H1 (cell line): ENCODE data around the gene KMT2E. TPM values are rescaled to one million over a fixed set of nuclear protein-coding genes. Genes with fewer than 3 reads are reported as not detected.

Experiments used
- CTCF ChIA-PET: fragments of 300-600 bp; sonication (Branson Sonifier 250); formaldehyde crosslinking; loops from one replicate; lab custom pipeline; 2021; ENCODE audit not compliant: partially characterized antibody; lab: Charles Lee
- POLR2A ChIA-PET: fragments of 300-600 bp; sonication (Branson Sonifier 250); formaldehyde crosslinking; loops from one replicate; lab custom pipeline; 2021; ENCODE audit warnings: inconsistent platforms; ENCODE audit not compliant: partially characterized antibody; lab: Charles Lee
- DNase-seq, 2 experiments: peaks; one replicate each; pipeline versions ENCODE4 v3.0.0 to v3.0.0-alpha.2; 2010 to 2022; ENCODE audit warnings: low spot score in 2 of 2, low read depth in 1 of 2, mixed read lengths in 1 of 2
- FAIRE-seq: peaks from 2 replicates; lab custom pipeline; 2011; peaks lifted over from hg19 to GRCh38; lab: Jason Lieb, UNC
- H2AFZ ChIP-seq: 2 replicates; pipeline ENCODE4 v1.8.1; 2012; ENCODE audit warnings: low read length, inconsistent platforms
- H2AK5ac ChIP-seq: 2 replicates; pipeline ENCODE4 v1.6.1; 2013; ENCODE audit warnings: low read depth, low read length
- H2BK120ac ChIP-seq: replicated peaks from 2 replicates; pipeline ENCODE3; 2013; ENCODE audit warnings: low read depth, low read length, inconsistent platforms
- H2BK12ac ChIP-seq: 2 replicates; pipeline ENCODE4 v1.6.1; 2013; ENCODE audit warnings: low read depth, low read length
- H2BK15ac ChIP-seq: 2 replicates; pipeline ENCODE4 v1.6.1; 2013; ENCODE audit warnings: low read length
- H2BK20ac ChIP-seq: 2 replicates; pipeline ENCODE4 v1.6.1; 2013; ENCODE audit warnings: low read length
- H2BK5ac ChIP-seq: 2 replicates; pipeline ENCODE4 v1.6.1; 2013; ENCODE audit warnings: low read depth, low read length
- H3K14ac ChIP-seq: 2 replicates; pipeline ENCODE4 v1.6.1; 2013; ENCODE audit warnings: inconsistent platforms; ENCODE audit not compliant: insufficient read length
- H3K18ac ChIP-seq: 2 replicates; pipeline ENCODE4 v1.6.1; 2013; ENCODE audit warnings: low read length; ENCODE audit errors: extremely low read depth
- H3K23ac ChIP-seq: 2 replicates; pipeline ENCODE4 v1.6.1; 2013; ENCODE audit warnings: inconsistent platforms; ENCODE audit not compliant: insufficient read length
- H3K23me2 ChIP-seq: 2 replicates; pipeline ENCODE4 v1.6.1; 2013; ENCODE audit warnings: low read depth, low read length
- H3K27ac ChIP-seq: 2 replicates; pipeline ENCODE4 v1.6.1; 2011; ENCODE audit warnings: low read depth, low read length, inconsistent platforms
- H3K27me3 ChIP-seq, 4 experiments: replicated peaks in 1 of 4; 1 replicate in 1 of 4; 2 replicates in 3 of 4; pipeline versions ENCODE4 v1.6.1 to v1.8.1; 2011 to 2013; ENCODE audit warnings: low read length in 3 of 4, mild to moderate bottlenecking in 3 of 4, inconsistent platforms in 2 of 4, mixed read lengths in 2 of 4, moderate library complexity in 1 of 4; ENCODE audit not compliant: control insufficient read depth in 3 of 4, insufficient read depth in 3 of 4; ENCODE audit errors: extremely low read depth in 1 of 4
- H3K36me3 ChIP-seq, 4 experiments: 2 replicates each; pipeline versions ENCODE4 v1.6.1 to v1.8.1; 2011 to 2013; ENCODE audit warnings: mild to moderate bottlenecking in 4 of 4, low read length in 3 of 4, moderate library complexity in 2 of 4, control low read depth in 1 of 4, inconsistent platforms in 1 of 4; ENCODE audit not compliant: insufficient read depth in 4 of 4, control insufficient read depth in 2 of 4
- H3K4ac ChIP-seq: replicated peaks from 2 replicates; pipeline ENCODE3; 2013; ENCODE audit warnings: low read length, low read depth, mixed read lengths, inconsistent platforms; ENCODE audit not compliant: insufficient read length
- H3K4me1 ChIP-seq, 4 experiments: replicated peaks in 1 of 4; 1 replicate in 1 of 4; 2 replicates in 3 of 4; pipeline versions ENCODE4 v1.6.1 to v1.8.1; 2011 to 2013; ENCODE audit warnings: low read length in 3 of 4, inconsistent platforms in 2 of 4, mixed read lengths in 1 of 4; ENCODE audit not compliant: insufficient read depth in 4 of 4, control insufficient read depth in 3 of 4
- H3K4me2 ChIP-seq, 2 experiments: 2 replicates each; pipeline versions ENCODE4 v1.6.1 to v1.8.1; 2011 to 2013; ENCODE audit warnings: low read depth in 2 of 2, low read length in 2 of 2, control low read depth in 1 of 2, inconsistent platforms in 1 of 2, mild to moderate bottlenecking in 1 of 2; ENCODE audit not compliant: insufficient read depth in 1 of 2
- H3K4me3 ChIP-seq, 4 experiments: fragments of 200-600, 300-600 bp in 1 of 4; sonication (generic), shearing (Covaris generic), sonication (Bioruptor Twin) in 1 of 4; 2 replicates each; pipeline versions ENCODE4 v1.5.1 to v1.8.1; 2011 to 2016; ENCODE audit warnings: low read length in 4 of 4, low read depth in 3 of 4, control low read depth in 2 of 4, inconsistent platforms in 2 of 4, mild to moderate bottlenecking in 2 of 4, mixed read lengths in 1 of 4, moderate library complexity in 1 of 4; ENCODE audit not compliant: insufficient read depth in 2 of 4; ENCODE audit errors: extremely low read depth in 1 of 4
- H3K56ac ChIP-seq: replicated peaks from 2 replicates; pipeline ENCODE3; 2013; ENCODE audit warnings: low read depth, mild to moderate bottlenecking, mixed read lengths, low read length, inconsistent platforms; ENCODE audit not compliant: insufficient read length
- H3K79me1 ChIP-seq: 2 replicates; pipeline ENCODE4 v1.6.1; 2013; ENCODE audit warnings: low read depth, low read length, control low read depth
- H3K79me2 ChIP-seq, 2 experiments: 2 replicates each; pipeline versions ENCODE4 v1.6.1 to v1.8.1; 2012 to 2013; ENCODE audit warnings: low read length in 2 of 2, mild to moderate bottlenecking in 2 of 2, inconsistent platforms in 1 of 2; ENCODE audit not compliant: insufficient read depth in 2 of 2, control insufficient read depth in 1 of 2
- H3K9ac ChIP-seq, 4 experiments: replicated peaks in 1 of 4; 1 replicate in 1 of 4; 2 replicates in 3 of 4; pipeline versions ENCODE4 v1.6.1 to v1.8.1; 2011 to 2013; ENCODE audit warnings: low read depth in 3 of 4, low read length in 3 of 4, control low read depth in 2 of 4, mild to moderate bottlenecking in 2 of 4, moderate library complexity in 2 of 4, inconsistent platforms in 1 of 4; ENCODE audit errors: extremely low read depth in 1 of 4
- H3K9me3 ChIP-seq, 2 experiments: 2 replicates each; pipeline versions ENCODE4 v1.6.1 to v1.8.1; 2012 to 2013; ENCODE audit warnings: mild to moderate bottlenecking in 2 of 2, moderate library complexity in 2 of 2, control low read depth in 1 of 2, inconsistent platforms in 1 of 2, low read depth in 1 of 2, low read length in 1 of 2, mixed read lengths in 1 of 2; ENCODE audit not compliant: insufficient read depth in 2 of 2
- H4K20me1 ChIP-seq, 2 experiments: replicated peaks in 1 of 2; 2 replicates each; pipeline versions ENCODE3 to v1.8.1; 2011 to 2013; ENCODE audit warnings: inconsistent platforms in 2 of 2, low read length in 2 of 2, mild to moderate bottlenecking in 1 of 2; ENCODE audit not compliant: insufficient read depth in 2 of 2, control insufficient read depth in 1 of 2
- H4K5ac ChIP-seq: 2 replicates; pipeline ENCODE4 v1.6.1; 2013; ENCODE audit warnings: low read length, low read depth, mixed read lengths, inconsistent platforms; ENCODE audit not compliant: insufficient read length
- H4K8ac ChIP-seq: 2 replicates; pipeline ENCODE4 v1.8.0; 2013; ENCODE audit warnings: mild to moderate bottlenecking, moderate library complexity, low read length, inconsistent platforms; ENCODE audit not compliant: insufficient read depth; ENCODE audit errors: extremely low read depth
- H4K91ac ChIP-seq: replicated peaks from 2 replicates; pipeline ENCODE3; 2013; ENCODE audit warnings: low read length, mixed read lengths, inconsistent platforms; ENCODE audit not compliant: insufficient read length
- BACH1 ChIP-seq: IDR thresholded peaks from 2 replicates; pipeline ENCODE4 v1.6.1; 2012; ENCODE audit warnings: low read length, improper control_type of control experiment
- BRCA1 ChIP-seq: IDR thresholded peaks from 2 replicates; pipeline ENCODE4 v1.6.1; 2012; ENCODE audit warnings: low read depth, low read length, improper control_type of control experiment
- CHD1 ChIP-seq: IDR thresholded peaks from 2 replicates; pipeline ENCODE4 v1.6.1; 2012; ENCODE audit warnings: low read depth, low read length, improper control_type of control experiment
- HDAC6 ChIP-seq: IDR thresholded peaks from one replicate; pipeline ENCODE4 v1.7.1; 2012; ENCODE audit warnings: low read depth, mild to moderate bottlenecking, inconsistent platforms, low read length, moderate library complexity
- JUN ChIP-seq: IDR thresholded peaks from 2 replicates; pipeline ENCODE4 v1.6.1; 2011; ENCODE audit warnings: low read depth, mild to moderate bottlenecking, improper control_type of control experiment, low read length
- NRF1 ChIP-seq: IDR thresholded peaks from 2 replicates; pipeline ENCODE4 v1.6.1; 2011; ENCODE audit warnings: mild to moderate bottlenecking, low read depth, low read length, improper control_type of control experiment
- RXRA ChIP-seq: IDR thresholded peaks from 2 replicates; pipeline ENCODE4 v1.6.1; 2011; ENCODE audit warnings: low read depth, mild to moderate bottlenecking, low read length, moderate library complexity; ENCODE audit not compliant: insufficient read depth
- SAP30 ChIP-seq: fragments of 300-600 bp; sonication (generic); IDR thresholded peaks from 2 replicates; pipeline ENCODE4 v1.7.1; 2012; ENCODE audit warnings: low read length, moderate library complexity, mild to moderate bottlenecking, inconsistent platforms; ENCODE audit not compliant: insufficient read depth, insufficient replicate concordance
- SUZ12 ChIP-seq: fragments of 200-600 bp; sonication (generic); IDR thresholded peaks from 2 replicates; pipeline ENCODE4 v1.6.1; 2012; ENCODE audit warnings: mild to moderate bottlenecking, inconsistent platforms, low read length, moderate library complexity, mixed read lengths
- TBP ChIP-seq: IDR thresholded peaks from 2 replicates; pipeline ENCODE4 v1.6.1; 2011; ENCODE audit warnings: low read depth, low read length, improper control_type of control experiment
- WGBS, 2 experiments: shearing (Covaris generic) in 1 of 2; methylation state at CpG; one replicate each; pipeline versions ENCODE4 v1.1.6 to v1.1.7; 2013 to 2015; ENCODE audit warnings: low lambda C conversion rate in 2 of 2, mixed read lengths in 2 of 2, inconsistent platforms in 1 of 2, low coverage in 1 of 2, missing lambda C conversion rate in 1 of 2; ENCODE audit not compliant: insufficient replicate concordance in 2 of 2, insufficient coverage in 1 of 2, insufficient read length in 1 of 2; ENCODE audit errors: extremely low coverage in 1 of 2, missing lambda C conversion rate in 1 of 2; 5-methylcytosine and 5-hydroxymethylcytosine counted together
- polyA plus RNA-seq, 7 experiments: library from polyadenylated mRNA; depleted of rRNA in 3 of 7; stranded (reverse) in 5 of 7; unstranded in 2 of 7; fragments of >200 nt in 5 of 7; fragments of 200-250 nt in 2 of 7; gene quantifications; 1 replicate in 5 of 7; 2 replicates in 1 of 7; 4 replicates in 1 of 7; pipeline versions ENCODE4 v1.2.1 to v1.2.3, GENCODE V29; 2011 to 2013; ENCODE audit warnings: missing spikeins in 2 of 7, mixed read lengths in 2 of 7
- total RNA-seq: library from RNA; stranded (reverse); fragmentation: NEBNext Ultra II Directional; extraction: Animal tissue kit (Norgen Biotek cat#: 25700); gene quantifications from 2 replicates; pipeline ENCODE4 v1.2.1, GENCODE V29; 2021

The KMT2E gene
- total and polyA plus RNA-seq, 2 of the 8 experiments (the other 6 are each of a cell fraction or from before 2014, with no cell fraction given) = 10.9 to 45.0 TPM

DNA sequence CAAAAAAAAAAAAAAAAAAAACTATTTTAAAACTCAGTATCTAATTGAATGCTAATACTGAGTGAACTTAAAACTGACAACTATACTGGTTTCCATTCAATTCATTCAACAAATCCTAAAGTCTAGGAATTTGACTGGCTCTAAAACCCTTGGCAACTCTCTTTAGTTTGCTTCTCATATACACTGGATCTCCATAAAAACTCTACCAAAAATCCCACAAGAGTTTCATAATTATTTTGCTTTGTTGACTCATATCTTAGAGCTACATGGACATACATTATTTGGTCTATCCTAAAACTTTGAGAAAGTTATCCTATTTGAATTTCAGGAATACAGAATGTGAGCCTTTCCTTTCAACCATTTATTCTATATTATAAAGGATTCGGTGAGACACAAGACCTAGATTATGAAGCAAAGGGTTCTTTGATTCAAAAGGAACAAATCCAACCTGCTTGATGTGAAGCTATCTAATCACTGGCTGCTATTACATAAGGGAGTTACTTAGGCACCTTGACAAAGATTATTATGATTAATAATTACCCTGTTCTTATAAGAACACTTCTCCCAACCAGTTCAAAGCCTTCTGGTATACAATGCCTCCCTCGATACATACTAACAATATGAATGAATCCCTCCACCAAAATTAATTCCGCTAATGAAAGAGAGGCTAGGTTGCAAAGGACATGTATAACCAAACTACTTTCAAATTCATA lies 15.8 kb upstream of the KMT2E start:
- Histone ChIP-seq H3K23me2 (no peaks in the 10 kb centered on the region), H3K79me2 (peaks cover 0 to 41% of the 10 kb centered on the region in 2 experiments), H2AFZ (no peak overlapping the region), H4K5ac (no peak overlapping the region), H3K27ac (no peak overlapping the region), H4K20me1 (peaks cover 29 to 36% of the 10 kb centered on the region in 2 experiments), H3K4me2 (no peak overlapping the region), H3K27me3 (no peaks in the 10 kb centered on the region), H2BK120ac (no peak overlapping the region), H3K79me1 (peaks cover 4% of the 10 kb centered on the region), H3K23ac (no peak overlapping the region), H3K14ac (no peak overlapping the region), H2BK15ac (no peak overlapping the region), H2BK20ac (no peak overlapping the region), H2BK5ac (no peak overlapping the region), H3K9me3 (no peaks in the 10 kb centered on the region), H3K4me1 (peaks cover 0 to 8% (median 0%) of the 10 kb centered on the region in 4 experiments; a peak in 2 of 7 replicates), H3K56ac (no peak overlapping the region), H3K18ac (no peak overlapping the region), H4K91ac (no peak overlapping the region), H3K36me3 (peaks cover 0 to 6% (median 0%) of the 10 kb centered on the region in 4 experiments; a peak in 1 of 8 replicates), H2AK5ac (no peak overlapping the region), H3K4me3 (no peak overlapping the region), H2BK12ac (no peak overlapping the region), H3K9ac (no peak overlapping the region), H4K8ac (no peak overlapping the region)
- CTCF ChIA-PET = interaction anchor here (1.0 kb wide), 1 partner anchor 17 kb away, joined by 3 read pairs; no protein-coding TSS in a partner anchor
- DNase-seq (no peak), FAIRE-seq (no peak)
- POLR2A ChIA-PET = interaction anchor here (1.0 to 1.4 kb wide), 3 partner anchors 9 to 14 kb away, joined by 3 to 5 read pairs (median 5); no protein-coding TSS in a partner anchor
- no peak for TF ChIP-seq BRCA1
- TF ChIP-seq HDAC6 = no peak
- no peak for TF ChIP-seq TBP
- no peak for TF ChIP-seq CHD1
- no peak for TF ChIP-seq SUZ12
- no peak for TF ChIP-seq RXRA
- TF ChIP-seq JUN = no peak
- no peak for TF ChIP-seq NRF1
- no peak for TF ChIP-seq SAP30
- no peak for TF ChIP-seq BACH1
- TF ChIP-seq, all 59 proteins: peak for 0
- WGBS, 2 experiments = 96% methylated on average over 3 of the region's 3 CpGs; no CpG with 5 or more reads in 1 of the 2 experiments
- no peak overlapping the region for H3K4ac ChIP-seq
